SK-N-SH treated with all-trans-retinoic acid at 6 μM for 48 hours (cell line): ENCODE results near the gene ACOT9.

ENCODE experiments used
- ATAC-seq: fragments of 200-7000 bp; cut with Tn5 transposase; 3 replicates; pipeline ENCODE4 v1.9.1; 2020; ENCODE audit warnings: mild to moderate bottlenecking, moderate library complexity
- ARNTL ChIP-seq: fragments of 450-650 bp; formaldehyde crosslinking; IDR thresholded peaks from 2 replicates; pipeline ENCODE4 v1.5.0; 2020; ENCODE audit warnings: low read depth, mild to moderate bottlenecking, moderate library complexity, borderline replicate concordance
- BACH2 ChIP-seq: fragments of 250-450 bp; sonication (Bioruptor Pico); IDR thresholded peaks from 2 replicates; pipeline ENCODE4 v1.9.0; 2021; ENCODE audit warnings: mild to moderate bottlenecking, borderline replicate concordance
- CREB5 ChIP-seq: fragments of 250-450 bp; sonication (Bioruptor Pico); IDR thresholded peaks from 2 replicates; pipeline ENCODE4 v1.5.1; 2020; ENCODE audit warnings: low read depth, mild to moderate bottlenecking, moderate library complexity
- CSDC2 ChIP-seq: fragments of 250-450 bp; sonication (Bioruptor Pico); IDR thresholded peaks from 2 replicates; pipeline ENCODE4 v1.5.0; 2020; ENCODE audit warnings: mild to moderate bottlenecking, moderate library complexity
- CSRNP3 ChIP-seq: fragments of 250-450 bp; sonication (Bioruptor Pico); IDR thresholded peaks from 2 replicates; pipeline ENCODE4 v1.5.1; 2021; ENCODE audit warnings: mild to moderate bottlenecking, moderate library complexity
- ESRRG ChIP-seq: fragments of 250-450 bp; sonication (Bioruptor Pico); IDR thresholded peaks from 2 replicates; pipeline ENCODE4 v1.6.1; 2021; ENCODE audit warnings: mild to moderate bottlenecking
- GLIS3 ChIP-seq: fragments of 250-450 bp; sonication (Bioruptor Pico); IDR thresholded peaks from 2 replicates; pipeline ENCODE4 v1.5.0; 2020; ENCODE audit warnings: mild to moderate bottlenecking, moderate library complexity
- ISL1 ChIP-seq: fragments of 250-450 bp; sonication (Bioruptor Pico); IDR thresholded peaks from 2 replicates; pipeline ENCODE4 v2.1.2; 2022; ENCODE audit warnings: mild to moderate bottlenecking, moderate library complexity
- OSR1 ChIP-seq: fragments of 250-450 bp; sonication (Bioruptor Pico); IDR thresholded peaks from 2 replicates; pipeline ENCODE4 v1.8.0; 2022; ENCODE audit warnings: moderate library complexity, mild to moderate bottlenecking, inconsistent platforms
- PATZ1 ChIP-seq: fragments of 250-450 bp; sonication (Bioruptor Pico); IDR thresholded peaks from 2 replicates; pipeline ENCODE4 v1.8.0; 2020; ENCODE audit warnings: mild to moderate bottlenecking, moderate library complexity, borderline replicate concordance
- POU6F1 ChIP-seq: fragments of 250-450 bp; sonication (Bioruptor Pico); IDR thresholded peaks from 2 replicates; pipeline ENCODE4 v1.8.0; 2021; ENCODE audit warnings: low read depth, mild to moderate bottlenecking, moderate library complexity, borderline replicate concordance
- PPARA ChIP-seq: fragments of 250-450 bp; sonication (Bioruptor Pico); IDR thresholded peaks from 2 replicates; pipeline ENCODE4 v1.5.0; 2020; ENCODE audit warnings: mild to moderate bottlenecking, borderline replicate concordance
- RARB ChIP-seq: fragments of 250-450 bp; sonication (Bioruptor Pico); IDR thresholded peaks from 2 replicates; pipeline ENCODE4 v1.8.0; 2021; ENCODE audit warnings: mild to moderate bottlenecking, moderate library complexity
- SNAI2 ChIP-seq: fragments of 250-450 bp; sonication (Bioruptor Pico); IDR thresholded peaks from 2 replicates; pipeline ENCODE4 v1.5.0; 2020; ENCODE audit warnings: mild to moderate bottlenecking, moderate library complexity
- TOX ChIP-seq: fragments of 250-450 bp; sonication (Bioruptor Pico); IDR thresholded peaks from 2 replicates; pipeline ENCODE4 v1.8.0; 2021; ENCODE audit warnings: mild to moderate bottlenecking, moderate library complexity, borderline replicate concordance
- TSHZ2 ChIP-seq: fragments of 250-450 bp; sonication (Bioruptor Pico); IDR thresholded peaks from 2 replicates; pipeline ENCODE4 v1.5.0; 2020; ENCODE audit warnings: mild to moderate bottlenecking, moderate library complexity
- ZC3H10 ChIP-seq: fragments of 250-450 bp; sonication (Bioruptor Pico); IDR thresholded peaks from 2 replicates; pipeline ENCODE4 v1.5.1; 2021; ENCODE audit warnings: mild to moderate bottlenecking, moderate library complexity
- ZFP3 ChIP-seq: fragments of 250-450 bp; sonication (Bioruptor Pico); IDR thresholded peaks from 2 replicates; pipeline ENCODE4 v1.5.0; 2020; ENCODE audit warnings: mild to moderate bottlenecking, moderate library complexity
- ZFP30 ChIP-seq: fragments of 450-650 bp; formaldehyde crosslinking; IDR thresholded peaks from 2 replicates; pipeline ENCODE4 v1.5.0; 2022; ENCODE audit warnings: mild to moderate bottlenecking, moderate library complexity
- ZNF565 ChIP-seq: fragments of 450-650 bp; formaldehyde crosslinking; conservative IDR thresholded peaks from 2 replicates; pipeline ENCODE4 v1.5.0; 2020; ENCODE audit warnings: low read depth, mild to moderate bottlenecking, moderate library complexity
- ZNF70 ChIP-seq: fragments of 450-650 bp; formaldehyde crosslinking; IDR thresholded peaks from 2 replicates; pipeline ENCODE4 v1.5.0; 2020; ENCODE audit warnings: mild to moderate bottlenecking, moderate library complexity
- ZNF8 ChIP-seq: fragments of 450-650 bp; formaldehyde crosslinking; IDR thresholded peaks from 2 replicates; pipeline ENCODE4 v1.5.0; 2020; ENCODE audit warnings: mild to moderate bottlenecking, moderate library complexity

Gene ACOT9

GRCh38 chrX:23786268-23786815, 43.3 kb upstream of the ACOT9 start:
- TF ChIP-seq CSRNP3 (CRISPR knock-in tag), result no peak
- TF ChIP-seq ZFP3, result no peak
- no peak for TF ChIP-seq POU6F1 (CRISPR knock-in tag)
- no peak for TF ChIP-seq ZC3H10 (CRISPR knock-in tag)
- no peak for TF ChIP-seq CREB5 (CRISPR knock-in tag)
- no peak for TF ChIP-seq PATZ1 (CRISPR knock-in tag)
- no peak for TF ChIP-seq OSR1 (CRISPR knock-in tag)
- TF ChIP-seq TSHZ2, result no peak
- TF ChIP-seq ZNF70 (CRISPR knock-in tag), result no peak
- TF ChIP-seq RARB, result no peak
- TF ChIP-seq ARNTL (CRISPR knock-in tag), result no peak
- no peak for TF ChIP-seq TOX
- no peak for TF ChIP-seq ISL1
- TF ChIP-seq ZNF8, result no peak
- no peak for TF ChIP-seq SNAI2 (CRISPR knock-in tag)
- TF ChIP-seq GLIS3, result no peak
- TF ChIP-seq ZFP30 (CRISPR knock-in tag), result no peak
- TF ChIP-seq ZNF565 (CRISPR knock-in tag), result no peak
- TF ChIP-seq, all 23 proteins: peak for 0

GRCh38 chrX:23785580-23785979, 42.5 kb upstream of the ACOT9 start:
- TF ChIP-seq ZNF565 (CRISPR knock-in tag) (no peak), BACH2 (CRISPR knock-in tag) (no peak), SNAI2 (CRISPR knock-in tag) (no peak), TOX (no peak), ZNF8 (no peak), RARB (no peak), PATZ1 (CRISPR knock-in tag) (no peak), ARNTL (CRISPR knock-in tag) (no peak), ZFP3 (no peak), CREB5 (CRISPR knock-in tag) (no peak), PPARA (CRISPR knock-in tag) (no peak), ZFP30 (CRISPR knock-in tag) (no peak), ZNF70 (CRISPR knock-in tag) (no peak), CSRNP3 (CRISPR knock-in tag) (no peak), CSDC2 (CRISPR knock-in tag) (no peak), ESRRG (CRISPR knock-in tag) (no peak)
- no peak for ATAC-seq

More at GRCh38 chrX:23786268-23786815, 43.3 kb upstream of the ACOT9 start:
- ATAC-seq, result no peak
